HUES48 (cell line): ENCODE results near the gene RALGPS2.

Experiments
- H3K27ac ChIP-seq: one replicate; pipeline ENCODE4 v1.7.0; 2013; ENCODE audit warnings: low read depth, low read length, inconsistent platforms
- H3K27me3 ChIP-seq: 2 replicates; pipeline ENCODE4 v1.6.1; 2013; ENCODE audit warnings: mild to moderate bottlenecking, low read length; ENCODE audit not compliant: control insufficient read depth, insufficient read depth
- H3K36me3 ChIP-seq: 2 replicates; pipeline ENCODE4 v1.6.1; 2013; ENCODE audit warnings: low read length; ENCODE audit not compliant: control insufficient read depth, insufficient read depth
- H3K4me1 ChIP-seq: 2 replicates; pipeline ENCODE4 v1.6.1; 2013; ENCODE audit warnings: mild to moderate bottlenecking, low read length; ENCODE audit not compliant: control insufficient read depth, insufficient read depth
- H3K4me3 ChIP-seq: 2 replicates; pipeline ENCODE4 v1.5.1; 2013; ENCODE audit warnings: mild to moderate bottlenecking, low read depth, low read length
- H3K9ac ChIP-seq: 2 replicates; pipeline ENCODE4 v1.6.1; 2013; ENCODE audit warnings: mild to moderate bottlenecking, low read depth, low read length, moderate library complexity
- H3K9me3 ChIP-seq: 2 replicates; pipeline ENCODE4 v1.6.1; 2013; ENCODE audit warnings: low read length; ENCODE audit not compliant: control insufficient read depth, insufficient read depth

RALGPS2 gene

GRCh38 chr1:178877896-178878295, 152.9 kb downstream of the RALGPS2 start:
- H3K36me3 ChIP-seq, result 0 out of 2 replicates have a peak, but pooled peaks cover 3% of the 10 kb centered on the region
- H3K9me3 ChIP-seq, result no peaks in the 10 kb centered on the region
- no peak overlapping the region for H3K27ac ChIP-seq
- no peaks in the 10 kb centered on the region for H3K4me1 ChIP-seq
- no peak overlapping the region for H3K4me3 ChIP-seq
- H3K27me3 ChIP-seq, result no peaks in the 10 kb centered on the region
- no peak overlapping the region for H3K9ac ChIP-seq

GRCh38 chr1:178881950-178882349, 156.9 kb downstream of the RALGPS2 start:
- H3K4me3 ChIP-seq, result no peak overlapping the region
- H3K9ac ChIP-seq, result no peak overlapping the region
- no peaks in the 10 kb centered on the region for H3K4me1 ChIP-seq
- no peaks in the 10 kb centered on the region for H3K27me3 ChIP-seq
- H3K27ac ChIP-seq, result no peak overlapping the region
- peaks cover 24% of the 10 kb centered on the region for H3K36me3 ChIP-seq
- H3K9me3 ChIP-seq, result no peaks in the 10 kb centered on the region

GRCh38 chr1:178885869-178886268, 160.8 kb downstream of the RALGPS2 start:
- no peaks in the 10 kb centered on the region for H3K9me3 ChIP-seq
- H3K9ac ChIP-seq, result no peak overlapping the region
- no peak overlapping the region for H3K27ac ChIP-seq
- peaks cover 45% of the 10 kb centered on the region for H3K36me3 ChIP-seq
- no peaks in the 10 kb centered on the region for H3K4me1 ChIP-seq
- H3K4me3 ChIP-seq, result no peak overlapping the region
- H3K27me3 ChIP-seq, result no peaks in the 10 kb centered on the region

- Histone ChIP-seq H3K27me3 (no peaks in the 10 kb centered on the region), H3K4me1 (no peaks in the 10 kb centered on the region), H3K9ac (no peak overlapping the region), H3K36me3 (peaks cover 47% of the 10 kb centered on the region), H3K4me3 (no peak overlapping the region), H3K27ac (no peak overlapping the region), H3K9me3 (no peaks in the 10 kb centered on the region)
These were observed 161.5 kb downstream of the RALGPS2 start for GRCh38 chr1:178886551-178886950.

GRCh38 chr1:178895928-178896327, 170.9 kb downstream of the RALGPS2 start:
- Histone ChIP-seq H3K9ac (no peak overlapping the region), H3K4me3 (no peak overlapping the region), H3K9me3 (no peaks in the 10 kb centered on the region), H3K36me3 (peaks cover 29% of the 10 kb centered on the region), H3K4me1 (no peaks in the 10 kb centered on the region), H3K27me3 (no peaks in the 10 kb centered on the region), H3K27ac (no peak overlapping the region)

GRCh38 chr1:178898401-178898800, 173.4 kb downstream of the RALGPS2 start:
- H3K27me3 ChIP-seq, result no peaks in the 10 kb centered on the region
- H3K36me3 ChIP-seq, result peaks cover 31% of the 10 kb centered on the region
- H3K27ac ChIP-seq, result no peak overlapping the region
- no peak overlapping the region for H3K9ac ChIP-seq
- H3K9me3 ChIP-seq, result no peaks in the 10 kb centered on the region
- no peak overlapping the region for H3K4me3 ChIP-seq
- no peaks in the 10 kb centered on the region for H3K4me1 ChIP-seq

- Histone ChIP-seq H3K9me3 (no peaks in the 10 kb centered on the region), H3K36me3 (peaks cover 21% of the 10 kb centered on the region), H3K27me3 (no peaks in the 10 kb centered on the region), H3K4me3 (no peak overlapping the region), H3K4me1 (no peaks in the 10 kb centered on the region), H3K27ac (no peak overlapping the region), H3K9ac (no peak overlapping the region)
These were observed 174.4 kb downstream of the RALGPS2 start for GRCh38 chr1:178899402-178899801.

GRCh38 chr1:178901482-178902125, 176.6 kb downstream of the RALGPS2 start:
- Histone ChIP-seq H3K36me3 (peaks cover 11% of the 10 kb centered on the region; the same call in 1 of the 2 replicates), H3K4me3 (no peak overlapping the region), H3K9ac (no peak overlapping the region), H3K9me3 (no peaks in the 10 kb centered on the region), H3K27ac (no peak overlapping the region), H3K4me1 (no peaks in the 10 kb centered on the region), H3K27me3 (no peaks in the 10 kb centered on the region)

- H3K27ac ChIP-seq, result no peak overlapping the region
- H3K27me3 ChIP-seq, result no peaks in the 10 kb centered on the region
- H3K4me1 ChIP-seq, result no peaks in the 10 kb centered on the region
- H3K9me3 ChIP-seq, result no peaks in the 10 kb centered on the region
- H3K36me3 ChIP-seq, result peaks cover 9% of the 10 kb centered on the region
- no peak overlapping the region for H3K9ac ChIP-seq
- H3K4me3 ChIP-seq, result no peak overlapping the region
These were observed 183.3 kb downstream of the RALGPS2 start for GRCh38 chr1:178908358-178908757.

- peaks cover 9% of the 10 kb centered on the region for H3K36me3 ChIP-seq
- no peak overlapping the region for H3K4me3 ChIP-seq
- no peak overlapping the region for H3K9ac ChIP-seq
- no peaks in the 10 kb centered on the region for H3K4me1 ChIP-seq
- no peak overlapping the region for H3K27ac ChIP-seq
- H3K9me3 ChIP-seq, result no peaks in the 10 kb centered on the region
- no peaks in the 10 kb centered on the region for H3K27me3 ChIP-seq
These were observed 185.0 kb downstream of the RALGPS2 start for GRCh38 chr1:178910023-178910422.

GRCh38 chr1:178912597-178912996, 187.6 kb downstream of the RALGPS2 start:
- Histone ChIP-seq H3K27ac (no peak overlapping the region), H3K27me3 (no peaks in the 10 kb centered on the region), H3K4me3 (no peak overlapping the region), H3K9me3 (no peaks in the 10 kb centered on the region), H3K9ac (no peak overlapping the region), H3K4me1 (no peaks in the 10 kb centered on the region), H3K36me3 (peaks cover 15% of the 10 kb centered on the region)
